ENCODE measurements around the gene PRIM1.

Gene PRIM1

DNA sequence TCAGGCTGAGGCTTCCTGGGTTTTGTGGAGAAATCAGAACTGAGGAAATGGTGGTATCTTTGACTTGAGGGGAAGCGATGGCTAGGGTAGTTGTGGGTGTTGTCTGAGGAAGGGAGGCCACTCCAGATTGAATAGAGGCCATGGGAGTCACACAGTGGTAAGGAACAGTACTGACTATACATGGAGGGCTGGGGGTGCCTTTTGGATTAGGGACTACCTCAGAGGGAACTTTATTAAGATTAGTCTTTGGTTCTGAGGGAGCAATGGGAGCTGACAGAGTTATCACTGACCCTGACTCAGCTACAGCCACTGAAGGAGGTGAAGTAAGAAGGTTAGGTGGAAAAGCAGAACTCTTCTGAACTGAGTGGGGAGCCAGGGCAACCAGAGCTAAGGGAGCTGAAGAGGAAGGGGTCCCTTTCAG is 31.4 kb downstream of the PRIM1 start:
- peak overlapping the region; percentile 45 for H3K27ac ChIP-seq
- DNase-seq (ENCODE audit: low spot score), result no peak
- ChIA-PET CTCF (interaction anchor here (1.4 kb wide), 1 partner anchor 267 kb away, joined by 3 read pairs; no protein-coding TSS in a partner anchor), POLR2A (ENCODE audit: low non-redundant PET) (interaction anchor here (0.6 kb wide), 1 partner anchor 51 kb away, joined by 3 read pairs; no protein-coding TSS in a partner anchor)
- TF ChIP-seq, protein P1, sequence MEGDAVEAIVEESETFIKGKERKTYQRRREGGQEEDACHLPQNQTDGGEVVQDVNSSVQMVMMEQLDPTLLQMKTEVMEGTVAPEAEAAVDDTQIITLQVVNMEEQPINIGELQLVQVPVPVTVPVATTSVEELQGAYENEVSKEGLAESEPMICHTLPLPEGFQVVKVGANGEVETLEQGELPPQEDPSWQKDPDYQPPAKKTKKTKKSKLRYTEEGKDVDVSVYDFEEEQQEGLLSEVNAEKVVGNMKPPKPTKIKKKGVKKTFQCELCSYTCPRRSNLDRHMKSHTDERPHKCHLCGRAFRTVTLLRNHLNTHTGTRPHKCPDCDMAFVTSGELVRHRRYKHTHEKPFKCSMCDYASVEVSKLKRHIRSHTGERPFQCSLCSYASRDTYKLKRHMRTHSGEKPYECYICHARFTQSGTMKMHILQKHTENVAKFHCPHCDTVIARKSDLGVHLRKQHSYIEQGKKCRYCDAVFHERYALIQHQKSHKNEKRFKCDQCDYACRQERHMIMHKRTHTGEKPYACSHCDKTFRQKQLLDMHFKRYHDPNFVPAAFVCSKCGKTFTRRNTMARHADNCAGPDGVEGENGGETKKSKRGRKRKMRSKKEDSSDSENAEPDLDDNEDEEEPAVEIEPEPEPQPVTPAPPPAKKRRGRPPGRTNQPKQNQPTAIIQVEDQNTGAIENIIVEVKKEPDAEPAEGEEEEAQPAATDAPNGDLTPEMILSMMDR (conservative IDR thresholded peaks at IDR 0.05; ENCODE audit: low read depth), result no peak

DNA sequence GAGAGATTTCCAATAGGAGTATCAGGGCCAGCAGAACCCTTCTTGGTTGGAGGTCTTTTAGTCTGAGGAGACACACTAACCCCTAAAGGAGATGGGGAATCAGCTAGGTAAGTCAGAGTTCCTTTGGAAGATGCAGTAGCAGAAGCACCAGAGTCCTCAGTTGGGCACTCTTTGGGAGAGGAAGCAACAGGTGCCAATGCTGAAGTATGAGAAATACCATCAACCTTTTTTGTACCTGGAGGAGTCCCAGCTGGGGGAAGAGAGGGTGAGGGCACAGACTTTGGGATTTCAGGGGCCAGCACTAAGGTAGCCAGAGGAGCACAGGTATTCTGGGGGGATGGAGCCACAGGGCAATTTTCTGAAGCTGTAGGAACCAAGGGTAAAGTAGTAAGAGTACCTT is 33.1 kb downstream of the PRIM1 start:
- TF ChIP-seq, protein P1 (conservative IDR thresholded peaks at IDR 0.05; ENCODE audit: low read depth), result no peak
- no peak for DNase-seq (ENCODE audit: low spot score)
- ChIA-PET POLR2A (ENCODE audit: low non-redundant PET) (no interaction called here), CTCF (interaction anchor here (0.6 kb wide), 1 partner anchor 332 kb away, joined by 4 read pairs; no protein-coding TSS in a partner anchor)
- peak overlapping the region; percentile 26; the same call in 1 of the 2 replicates for H3K27ac ChIP-seq

DNA sequence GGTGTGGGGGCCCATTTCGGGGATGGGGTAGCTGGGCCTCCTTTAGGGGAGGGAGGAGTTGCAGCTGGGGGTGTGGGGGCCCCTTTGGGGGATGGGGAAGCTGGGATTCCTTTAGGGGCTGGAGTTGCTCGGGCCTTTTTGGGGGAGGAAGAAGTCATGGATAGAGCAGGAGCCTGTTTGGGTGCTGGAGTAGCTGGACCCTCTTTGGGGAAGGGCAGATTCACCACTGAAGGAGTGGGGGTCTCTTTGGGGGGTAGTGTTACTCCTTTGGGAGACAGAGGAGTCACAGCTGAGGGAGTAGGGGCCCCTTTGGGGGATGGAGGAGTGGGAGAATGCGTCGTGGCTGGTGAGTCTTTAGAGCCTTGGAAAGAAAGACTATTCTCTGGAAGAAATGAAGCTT is 33.5 kb downstream of the PRIM1 start:
- no peak for DNase-seq (ENCODE audit: low spot score)
- no peak overlapping the region for H3K27ac ChIP-seq
- ChIA-PET CTCF (interaction anchor here (0.6 kb wide), 1 partner anchor 332 kb away, joined by 4 read pairs; no protein-coding TSS in a partner anchor), POLR2A (ENCODE audit: low non-redundant PET) (no interaction called here)
- TF ChIP-seq, protein P1 (conservative IDR thresholded peaks at IDR 0.05; ENCODE audit: low read depth), result no peak

DNA sequence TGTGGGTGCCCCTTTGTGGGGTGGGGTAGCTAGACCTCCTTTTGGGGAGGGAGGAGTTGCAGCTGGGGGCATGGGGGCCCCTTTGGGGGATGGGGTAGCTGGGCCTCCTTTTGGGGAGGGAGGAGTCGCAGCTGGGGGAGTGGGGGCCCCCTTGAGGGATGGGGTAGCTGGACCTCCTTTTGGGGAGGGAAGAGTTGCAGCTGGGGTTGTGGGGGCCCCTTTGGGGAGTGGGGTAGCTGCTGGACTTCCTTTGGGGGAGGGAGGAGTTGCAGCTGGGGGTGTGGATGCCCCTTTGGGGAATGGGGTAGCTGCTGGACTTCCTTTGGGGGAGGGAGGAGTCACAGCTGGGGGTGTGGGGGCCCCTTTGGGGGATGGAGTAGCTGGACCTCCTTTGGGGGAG is 34.0 kb downstream of the PRIM1 start:
- ChIA-PET POLR2A (ENCODE audit: low non-redundant PET) (no interaction called here), CTCF (interaction anchor here (0.6 kb wide), 1 partner anchor 89 kb away, joined by 3 read pairs; no protein-coding TSS in a partner anchor)
- no peak overlapping the region for H3K27ac ChIP-seq
- no peak for DNase-seq (ENCODE audit: low spot score)
- TF ChIP-seq, protein P1 (conservative IDR thresholded peaks at IDR 0.05; ENCODE audit: low read depth), result no peak

DNA sequence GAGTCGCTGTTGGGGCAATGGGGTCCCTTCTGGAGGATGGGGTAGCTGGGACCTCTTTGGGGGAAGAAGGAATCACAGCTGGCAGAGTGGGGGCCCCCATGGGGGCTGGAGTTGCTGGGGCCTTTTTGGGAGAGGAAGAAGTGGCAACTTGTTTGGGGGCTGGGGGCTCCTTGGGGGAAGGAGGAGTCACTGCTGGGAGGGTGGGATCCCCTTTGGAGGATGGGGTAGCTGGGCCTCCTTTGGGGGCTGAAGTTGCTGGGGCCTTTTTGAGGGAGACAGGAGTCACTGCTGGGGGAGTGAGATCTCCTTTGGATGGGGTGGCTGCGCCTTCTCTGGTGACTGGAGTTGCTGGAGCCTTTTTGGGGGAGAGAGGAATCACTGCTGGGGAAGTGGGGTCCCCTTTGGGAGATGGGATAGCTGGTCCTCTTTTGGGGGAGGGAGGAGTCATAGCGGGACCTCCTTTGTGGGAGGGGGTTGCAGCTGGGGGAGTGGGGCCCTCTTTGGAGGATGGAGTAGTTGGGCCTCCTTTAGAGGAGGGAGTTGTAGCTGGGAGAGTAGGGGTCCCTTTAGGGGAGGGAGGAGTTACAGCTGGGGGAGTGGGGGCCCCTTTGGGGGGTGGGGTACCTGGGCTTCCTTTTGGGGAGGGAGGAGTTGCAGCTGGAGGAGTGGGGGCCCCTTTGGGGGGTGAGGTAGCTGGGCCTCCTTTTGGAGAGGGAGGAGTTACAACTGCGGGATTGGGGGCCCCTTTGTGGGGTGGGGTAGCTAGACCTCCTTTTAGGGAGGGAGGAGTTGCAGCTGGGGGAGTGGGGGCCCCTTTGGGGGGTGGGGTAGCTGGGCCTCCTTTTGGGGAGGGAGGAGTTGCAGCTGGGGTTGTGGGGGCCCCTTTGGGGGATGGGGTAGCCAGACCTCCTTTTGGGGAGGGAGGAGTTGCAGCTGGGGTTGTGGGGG is 34.9 kb downstream of the PRIM1 start:
- ChIA-PET CTCF (interaction anchor here (0.5 to 0.6 kb wide), 3 partner anchors 88 to 745 kb away, joined by 3 to 5 read pairs (median 4); no protein-coding TSS in a partner anchor), POLR2A (ENCODE audit: low non-redundant PET) (interaction anchor here (0.7 kb wide), 1 partner anchor 28 kb away, joined by 8 read pairs; no protein-coding TSS in a partner anchor)
- peak overlapping the region; percentile 45 for H3K27ac ChIP-seq
- TF ChIP-seq, protein P1 (conservative IDR thresholded peaks at IDR 0.05; ENCODE audit: low read depth), result no peak
- no peak for DNase-seq (ENCODE audit: low spot score)

DNA sequence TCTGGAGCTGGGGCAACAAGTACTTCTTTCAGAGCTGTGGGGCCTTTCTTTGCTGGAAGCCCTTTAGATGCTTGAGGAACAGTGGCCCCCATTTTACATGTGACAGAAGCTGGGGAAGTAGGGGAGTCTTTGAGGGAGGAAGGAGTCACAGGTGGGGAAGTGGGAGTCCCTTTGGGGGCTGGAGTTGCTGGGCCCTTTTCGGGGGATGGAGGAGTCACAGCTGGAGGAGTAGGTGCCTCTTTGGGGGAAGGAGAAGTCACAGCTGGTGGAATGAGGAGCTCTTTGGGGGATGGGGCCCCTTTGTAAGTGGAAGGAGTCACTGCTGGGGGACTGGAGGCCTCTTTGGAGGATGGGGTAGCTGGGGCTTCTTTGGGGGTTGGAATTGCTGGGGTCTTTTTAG is 35.7 kb downstream of the PRIM1 start:
- TF ChIP-seq, protein P1 (conservative IDR thresholded peaks at IDR 0.05; ENCODE audit: low read depth), result no peak
- POLR2A ChIA-PET (ENCODE audit: low non-redundant PET), result interaction anchor here (0.7 kb wide), 1 partner anchor 29 kb away, joined by 8 read pairs; no protein-coding TSS in a partner anchor
- CTCF ChIA-PET, result interaction anchor here (0.5 kb wide), 1 partner anchor 101 kb away, joined by 5 read pairs; no protein-coding TSS in a partner anchor
- H3K27ac ChIP-seq, result peak overlapping the region; percentile 45
- DNase-seq (ENCODE audit: low spot score), result no peak

All from RWPE1 (cell line).